Measurements from ENCODE around the gene NRXN3. TPM values are rescaled to one million over a fixed set of nuclear protein-coding genes. Genes with fewer than 3 reads are reported as not detected.

Gene NRXN3
- total RNA-seq, 1 experiment from 2014 or later, result not detected

GRCh38 chr14:78595797-78596196 is 425.6 kb downstream of the NRXN3 start:
- CTCF ChIA-PET, result interaction anchor here (0.7 kb wide), 1 partner anchor 29 kb away, joined by 3 read pairs; no protein-coding TSS in a partner anchor
- no peak overlapping the region for H3K27ac Mint-ChIP-seq (ENCODE audit: unreplicated experiment)
- peak; percentile 7 for DNase-seq
- BruUV-seq (replicated peaks), result no TSS peak
- H3K4me3 Mint-ChIP-seq (ENCODE audit: low read depth, unreplicated experiment), result no peak overlapping the region
- no peaks in the 10 kb centered on the region for H3K4me1 Mint-ChIP-seq (ENCODE audit: low read depth, unreplicated experiment)
- H3K27me3 Mint-ChIP-seq (ENCODE audit: unreplicated experiment), result peaks cover 83% of the 10 kb centered on the region
- no peak for TF ChIP-seq CTCF (IDR thresholded peaks at IDR 0.05; ENCODE audit: unreplicated experiment)
- intact Hi-C loops (cut with micrococcal nuclease; ENCODE audit: unreplicated experiment), result loop anchor here (2.0 kb wide), 1 partner anchor 149 kb away; no protein-coding TSS in a partner anchor
- no peaks in the 10 kb centered on the region for H3K9me3 Mint-ChIP-seq (ENCODE audit: low read depth, unreplicated experiment)
- H3K36me3 Mint-ChIP-seq (ENCODE audit: insufficient read depth, unreplicated experiment), result no peaks in the 10 kb centered on the region

- CTCF ChIA-PET, result interaction anchor here (0.6 to 2.1 kb wide), 3 partner anchors 31 to 238 kb away, joined by 3 to 7 read pairs (median 4); no protein-coding TSS in a partner anchor
- Mint-ChIP-seq H3K4me1 (ENCODE audit: low read depth, unreplicated experiment) (no peaks in the 10 kb centered on the region), H3K9me3 (ENCODE audit: low read depth, unreplicated experiment) (no peaks in the 10 kb centered on the region), H3K36me3 (ENCODE audit: insufficient read depth, unreplicated experiment) (no peaks in the 10 kb centered on the region), H3K4me3 (ENCODE audit: low read depth, unreplicated experiment) (peak overlapping the region; percentile 8), H3K27ac (ENCODE audit: unreplicated experiment) (no peak overlapping the region), H3K27me3 (ENCODE audit: unreplicated experiment) (peaks cover 75% of the 10 kb centered on the region)
- TF ChIP-seq CTCF (IDR thresholded peaks at IDR 0.05; ENCODE audit: unreplicated experiment), result peak; percentile 86
- BruUV-seq (replicated peaks), result no TSS peak
- intact Hi-C loops (cut with micrococcal nuclease; ENCODE audit: unreplicated experiment), result loop anchor here (1.0 to 2.0 kb wide), 2 partner anchors 99 to 239 kb away; no protein-coding TSS in a partner anchor
- DNase-seq, result peak; percentile 61
Observed at GRCh38 chr14:78598046-78598920, 428.1 kb downstream of the NRXN3 start.

- H3K4me1 Mint-ChIP-seq (ENCODE audit: low read depth, unreplicated experiment), result peaks cover 10% of the 10 kb centered on the region
- no peak for DNase-seq
- H3K27ac Mint-ChIP-seq (ENCODE audit: unreplicated experiment), result no peak overlapping the region
- intact Hi-C loops (cut with micrococcal nuclease; ENCODE audit: unreplicated experiment), result no loop called here
- H3K27me3 Mint-ChIP-seq (ENCODE audit: unreplicated experiment), result peaks cover 33% of the 10 kb centered on the region
- CTCF ChIA-PET, result interaction anchor here (0.7 kb wide), 1 partner anchor 886 kb away, joined by 3 read pairs; no protein-coding TSS in a partner anchor
- BruUV-seq (replicated peaks), result no TSS peak
- no peak for TF ChIP-seq CTCF (IDR thresholded peaks at IDR 0.05; ENCODE audit: unreplicated experiment)
- H3K4me3 Mint-ChIP-seq (ENCODE audit: low read depth, unreplicated experiment), result no peak overlapping the region
- no peaks in the 10 kb centered on the region for H3K36me3 Mint-ChIP-seq (ENCODE audit: insufficient read depth, unreplicated experiment)
- no peaks in the 10 kb centered on the region for H3K9me3 Mint-ChIP-seq (ENCODE audit: low read depth, unreplicated experiment)
Observed at GRCh38 chr14:78605025-78605762, 435.0 kb downstream of the NRXN3 start.

GRCh38 chr14:78605897-78606500 is 435.8 kb downstream of the NRXN3 start:
- CTCF ChIA-PET, result interaction anchor here (0.6 kb wide), 1 partner anchor 21 kb away, joined by 12 read pairs; no protein-coding TSS in a partner anchor
- H3K36me3 Mint-ChIP-seq (ENCODE audit: insufficient read depth, unreplicated experiment), result no peaks in the 10 kb centered on the region
- TF ChIP-seq CTCF (IDR thresholded peaks at IDR 0.05; ENCODE audit: unreplicated experiment), result no peak
- H3K27me3 Mint-ChIP-seq (ENCODE audit: unreplicated experiment), result peaks cover 25% of the 10 kb centered on the region
- peaks cover 12% of the 10 kb centered on the region for H3K4me1 Mint-ChIP-seq (ENCODE audit: low read depth, unreplicated experiment)
- no TSS peak for BruUV-seq (replicated peaks)
- H3K27ac Mint-ChIP-seq (ENCODE audit: unreplicated experiment), result no peak overlapping the region
- intact Hi-C loops (cut with micrococcal nuclease; ENCODE audit: unreplicated experiment), result no loop called here
- DNase-seq, result no peak
- H3K9me3 Mint-ChIP-seq (ENCODE audit: low read depth, unreplicated experiment), result no peaks in the 10 kb centered on the region
- H3K4me3 Mint-ChIP-seq (ENCODE audit: low read depth, unreplicated experiment), result no peak overlapping the region
